Heart right ventricle (tissue), 16 donors: Measurements from ENCODE around the gene HLCS. TPM values are rescaled to one million over a fixed set of nuclear protein-coding genes. Genes with fewer than 3 reads are reported as not detected.

Experiments
- ATAC-seq, 8 donors: fragments of 200-7000 bp; cut with Tn5 transposase; one replicate each; pipeline ENCODE4 v1.9.1; 2020; ENCODE audit warnings: mild to moderate bottlenecking in 8 of 8, moderate library complexity in 8 of 8, moderate number of reproducible peaks in 1 of 8
- DNase-seq, 2 donors: peaks; one replicate each; pipeline ENCODE4 v3.0.0-alpha.2; 2020
- H3K27ac ChIP-seq, 10 donors: fragments of 200-600 bp; sonication (generic) in 2 of 10; one replicate each; pipeline versions ENCODE4 v1.5.0 to v1.8.0; 2020 to 2022; ENCODE audit warnings: mild to moderate bottlenecking in 3 of 10
- H3K27me3 ChIP-seq, 7 donors: fragments of 200-600 bp; one replicate each; pipeline ENCODE4 v1.8.0; 2021 to 2022; ENCODE audit warnings: mild to moderate bottlenecking in 2 of 7
- H3K36me3 ChIP-seq, 9 donors: fragments of 200-600 bp; sonication (generic) in 1 of 9; one replicate each; pipeline versions ENCODE4 v1.5.0 to v1.8.0; 2020 to 2022; ENCODE audit warnings: mild to moderate bottlenecking in 2 of 9
- H3K4me1 ChIP-seq, 9 donors: fragments of 200-600 bp; sonication (generic) in 1 of 9; one replicate each; pipeline versions ENCODE4 v1.5.0 to v1.8.0; 2020 to 2022; ENCODE audit warnings: mild to moderate bottlenecking in 4 of 9
- H3K4me3 ChIP-seq, 10 donors: fragments of 200-600 bp; sonication (generic) in 2 of 10; one replicate each; pipeline versions ENCODE4 v1.5.0 to v1.8.0; 2020 to 2022; ENCODE audit warnings: mild to moderate bottlenecking in 7 of 10, moderate library complexity in 2 of 10
- H3K9me3 ChIP-seq, 11 donors: fragments of 200-600 bp in 10 of 11; sonication (generic) in 2 of 11; one replicate each; pipeline versions ENCODE4 v1.5.0 to v1.8.0; 2013 to 2022; ENCODE audit warnings: mild to moderate bottlenecking in 2 of 11, control low read depth in 1 of 11, moderate library complexity in 1 of 11
- CTCF ChIP-seq, 9 donors: fragments of 200-600 bp; sonication (generic) in 2 of 9; IDR thresholded peaks; one replicate each; pipeline versions ENCODE4 v1.5.0 to v1.8.0; 2021 to 2022; ENCODE audit warnings: antibody characterized with exemption in 9 of 9, mild to moderate bottlenecking in 5 of 9, moderate library complexity in 1 of 9
- WGBS, 2 donors: extraction: QIAGEN DNeasy Blood & Tissue Kit; methylation state at CpG; one replicate each; pipeline ENCODE4 v1.1.7; 2013; ENCODE audit warnings: inconsistent platforms in 1 of 2; 5-methylcytosine and 5-hydroxymethylcytosine counted together
- intact Hi-C, 10 donors: fragments of 100-400 bp; cut with DNase I; formaldehyde crosslinking; loops; one replicate each; pipeline versions ENCODE4 v1.11.1 to v1.14.2; 2022
- polyA plus RNA-seq, 2 donors: library from polyadenylated mRNA; stranded (reverse); fragments of 200-250 nt; gene quantifications; one replicate each; pipeline ENCODE4 v1.2.3, GENCODE V29; 2013
- total RNA-seq, 10 donors: library from RNA; stranded (reverse); fragmentation: NEBNext Ultra II Directional in 3 of 10; extraction: Animal tissue kit (Norgen Biotek cat#: 25700) in 3 of 10; gene quantifications; one replicate each; pipeline versions ENCODE4 v1.2.1 to v1.2.4, GENCODE V29; 2021 to 2023
- donor health status: Arrhythmogenic right ventricular cardiomyopathy.
- donor health status: ischemic (EF 13 %, LVEDD 7.1; RV severe dilation, severe dysfunction).
- donor health status: healthy with polysubstance abuse.
- donor health status: DM: no; HTN: yes; CAD: no.
- donor health status: DM: no; HTN: no; CAD: no.
- donor health status: ischemic (EF 25% LVEDD 6.9; RV normal size, moderate dysfunction).
- donor health status: ischemic (EF 25% LVEDD 5.7; RV mildly dilated, moderate dysfunction).
- donor health status: healthy.
- donor health status: DM: yes; HTN: yes; CAD: no.
- donor health status: Ischemic cardiomyopathy.
- donor health status: ischemic (EF 35%, LVEDD 5.7; RV mildly dilated, moderate dysfunction).
- donor health status: nonischemic (EF 11% LVEDD 7.7; RV severe dilation, severe dysfunction).
- donor health status: DM: yes; HTN: yes; CAD: no.
- donor health status: PGD.
- donor health status: ischemic (EF 29% LVEDD 5.4; RV normal size, mild dysfunction).
- donor health status: nonischemic (EF 23%, LVEDD 6.1; RV moderate dilation, normal function).

Gene HLCS
- total and polyA plus RNA-seq, 12 donors: 2.0 to 9.6 (median 6.7) TPM

GRCh38 chr21:36973986-36974850, 7.7 kb upstream of the HLCS start:
- 87 to 95% methylated on average over 14 of the region's 14 CpGs for WGBS, 2 donors
- Histone ChIP-seq H3K36me3 (no peaks in the 10 kb centered on the region), H3K27me3 (no peaks in the 10 kb centered on the region), H3K27ac (no peak overlapping the region), H3K4me3 (no peak overlapping the region), H3K4me1 (peaks cover 0 to 11% (median 0%) of the 10 kb centered on the region in 9 donors), H3K9me3 (no peaks in the 10 kb centered on the region)
- DNase-seq (no peak), ATAC-seq (no peak)
- no peak for TF ChIP-seq CTCF (IDR thresholded peaks at IDR 0.05)
- intact Hi-C loops: no loop called here

- DNase-seq (no peak), ATAC-seq (no peak)
- Histone ChIP-seq H3K36me3 (no peaks in the 10 kb centered on the region), H3K27me3 (no peaks in the 10 kb centered on the region), H3K27ac (no peak overlapping the region), H3K9me3 (no peaks in the 10 kb centered on the region), H3K4me1 (peaks cover 0 to 18% (median 7%) of the 10 kb centered on the region in 9 donors), H3K4me3 (no peak overlapping the region)
- intact Hi-C loops: loop anchor here in 2 of 10 donors (5.0 to 10.0 kb wide), 2 partner anchors 103 to 106 kb away; partner anchors contain the start of genes PIGP (in 2 of the 2) and TTC3 (in 2 of the 2)
- WGBS, 2 donors: 90 to 100% methylated on average over 1 of the region's 1 CpG
- TF ChIP-seq CTCF (IDR thresholded peaks at IDR 0.05): no peak
Measured at GRCh38 chr21:36968976-36969375, 2.5 kb upstream of the HLCS start.

GRCh38 chr21:36968414-36968813, 1.9 kb upstream of the HLCS start:
- intact Hi-C loops: loop anchor here in 2 of 10 donors (5.0 to 10.0 kb wide), 2 partner anchors 104 to 106 kb away; partner anchors contain the start of genes PIGP (in 2 of the 2) and TTC3 (in 2 of the 2)
- Histone ChIP-seq H3K4me1 (peaks cover 0 to 18% (median 7%) of the 10 kb centered on the region in 9 donors), H3K4me3 (no peak overlapping the region), H3K27me3 (no peaks in the 10 kb centered on the region), H3K27ac (no peak overlapping the region), H3K9me3 (no peaks in the 10 kb centered on the region), H3K36me3 (no peaks in the 10 kb centered on the region)
- no peak for ATAC-seq
- DNase-seq: no peak
- WGBS, 2 donors: 79 to 94% methylated on average over 4 of the region's 4 CpGs
- TF ChIP-seq CTCF (IDR thresholded peaks at IDR 0.05): no peak

GRCh38 chr21:36966821-36967768, 626 bp upstream of the HLCS start:
- no peak for DNase-seq
- Histone ChIP-seq H3K36me3 (no peaks in the 10 kb centered on the region), H3K27ac (peak overlapping the region in 9 of 10 donors; percentile 66 to 83 (median 76)), H3K27me3 (no peaks in the 10 kb centered on the region), H3K4me1 (peaks cover 0 to 18% (median 7%) of the 10 kb centered on the region in 9 donors), H3K4me3 (peak overlapping the region; percentile 10 to 91 (median 78)), H3K9me3 (no peaks in the 10 kb centered on the region)
- WGBS, 2 donors: 19 to 28% methylated on average over 16 to 33 of the region's 34 CpGs
- intact Hi-C loops: loop anchor here in 2 of 10 donors (5.0 to 10.0 kb wide), 2 partner anchors 105 to 108 kb away; partner anchors contain the start of genes PIGP (in 2 of the 2) and TTC3 (in 2 of the 2)
- peak in 2 of 8 donors; percentile 25 to 49 for ATAC-seq
- TF ChIP-seq CTCF (IDR thresholded peaks at IDR 0.05): no peak
